Measurements from ENCODE around the gene DRD2. TPM values are rescaled to one million over a fixed set of nuclear protein-coding genes. Genes with fewer than 3 reads are reported as not detected.

DRD2 gene
- total RNA-seq, 1 experiment from 2014 or later = 8.2 TPM

GRCh38 chr11:113372309-113372708 is 102.9 kb downstream of the DRD2 start:
- DNase-seq (ENCODE audit: low read depth) = peak; percentile 24

DNA sequence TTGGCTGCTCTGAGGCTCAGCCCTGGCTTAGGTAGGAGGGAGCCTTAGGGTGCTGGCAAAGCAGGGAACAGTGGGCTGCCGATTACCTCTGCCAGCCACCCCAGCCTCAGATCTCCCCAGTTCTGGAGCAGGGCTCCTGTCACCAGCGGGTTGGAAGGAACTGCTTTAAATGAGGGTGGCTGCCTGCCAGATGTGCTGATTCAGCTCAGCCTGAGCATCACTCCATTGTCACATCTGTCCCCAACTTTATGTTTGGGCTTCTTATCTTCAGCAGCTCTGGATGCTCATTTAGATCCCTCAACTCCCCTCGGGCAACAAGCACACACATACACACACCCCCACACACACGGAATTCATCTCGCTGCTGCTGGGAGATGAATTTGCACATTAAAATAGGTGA is 104.6 kb downstream of the DRD2 start:
- peak; percentile 31 for DNase-seq (ENCODE audit: low read depth)

GRCh38 chr11:113369411-113369810 is 105.8 kb downstream of the DRD2 start:
- DNase-seq (ENCODE audit: low read depth) = no peak

- DNase-seq (ENCODE audit: low read depth) = no peak
Measured at GRCh38 chr11:113365895-113366294, 109.3 kb downstream of the DRD2 start.

DNA sequence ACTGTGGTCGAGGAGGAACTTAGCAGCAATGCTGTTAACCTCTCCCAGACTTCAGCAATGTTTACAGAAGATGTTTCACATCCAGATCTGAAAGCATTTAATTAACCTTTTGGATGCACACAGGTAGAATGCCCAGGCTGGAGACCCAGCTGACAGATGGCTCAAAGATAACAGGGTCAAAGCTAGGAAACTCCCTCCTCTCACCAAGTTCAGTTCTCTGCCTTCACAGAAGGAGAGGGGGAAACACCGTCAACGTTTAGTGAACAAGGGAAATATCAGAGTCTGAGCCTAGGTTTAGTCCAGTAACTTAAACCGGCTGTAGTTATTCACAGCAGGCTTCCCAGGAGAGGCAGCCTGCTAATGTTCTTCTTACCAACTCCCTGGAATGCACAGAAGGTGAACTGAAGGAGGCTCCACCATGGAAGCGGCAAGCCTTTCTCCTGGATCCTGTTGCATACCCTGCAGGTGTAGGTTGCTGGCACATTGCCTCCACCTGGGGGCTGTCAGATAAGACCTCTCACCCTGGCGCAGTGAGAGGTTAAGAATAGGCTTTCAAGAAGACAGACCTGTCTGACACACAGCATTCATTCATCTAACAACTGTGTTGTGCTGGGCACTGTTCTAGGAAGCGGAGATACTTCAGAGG is 111.1 kb downstream of the DRD2 start:
- no peak for DNase-seq (ENCODE audit: low read depth)

DNA sequence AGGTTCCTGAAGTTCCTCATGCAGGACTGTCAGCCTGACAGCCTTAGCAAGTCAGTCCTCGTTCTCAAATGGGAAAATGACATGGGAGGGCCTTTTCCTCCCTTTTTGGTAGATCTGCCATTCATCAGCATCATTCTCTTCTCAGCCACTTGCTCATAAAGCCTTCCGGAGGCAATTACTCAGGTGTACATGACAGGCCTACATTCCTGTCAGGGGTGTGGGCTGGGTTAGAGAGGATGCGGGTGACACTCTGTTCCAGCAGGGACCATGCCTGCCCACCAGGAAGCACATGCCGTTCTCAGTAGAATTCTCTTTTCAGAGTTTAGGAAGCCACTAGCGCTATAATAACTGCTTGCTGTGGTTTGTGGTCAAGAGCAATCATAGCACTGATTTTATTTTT is 111.8 kb downstream of the DRD2 start:
- DNase-seq (ENCODE audit: low read depth) = no peak

Other genes starting within 250 kb of the DRD2 start
- gene TTC12, start 160.8 kb downstream of the DRD2 start, total RNA-seq (2014; rRNA removed; shearing (Covaris generic)) = 9.1 and 16.3 TPM in 2 replicates
- 0.20 and 0.24 TPM in 2 replicates for gene ANKK1, start 87.6 kb downstream of the DRD2 start, total RNA-seq (2014; rRNA removed; shearing (Covaris generic))
- gene TMPRSS5, start 230.9 kb upstream of the DRD2 start, total RNA-seq (2014; rRNA removed; shearing (Covaris generic)) = 0.12 TPM in 1 of 2 replicates, not detected in the other

Data from RPMI7951 (cell line).